Measurements from ENCODE around the gene TSPAN18. TPM values are rescaled to one million over a fixed set of nuclear protein-coding genes. Genes with fewer than 3 reads are reported as not detected.

The TSPAN18 gene
- polyA plus RNA-seq, 3 donors, result 46.2 to 54.2 (median 47.0) TPM

DNA sequence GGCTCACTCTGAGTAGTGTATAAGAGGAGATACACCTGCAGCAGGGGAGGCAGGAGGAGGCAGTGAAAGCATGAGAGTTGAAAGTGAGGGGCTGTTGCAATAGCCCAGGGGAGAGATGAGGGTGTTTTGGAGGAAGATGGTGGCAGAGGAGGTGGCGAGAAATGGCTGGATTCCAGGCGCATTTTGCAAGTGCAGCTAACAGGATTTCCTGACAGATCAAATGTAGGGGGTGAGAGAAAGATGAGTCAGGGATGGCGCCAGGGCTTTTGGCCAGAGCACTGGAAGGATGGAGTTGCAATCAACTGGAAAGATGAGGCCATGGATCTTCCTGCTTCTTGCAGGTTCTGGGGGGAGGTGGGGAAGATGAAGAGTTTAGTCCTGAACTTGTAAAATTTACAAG, 16.8 kb upstream of the TSPAN18 start:
- no peak for DNase-seq (ENCODE audit: low read depth in 3 of 3, low spot score in 2 of 3)

- DNase-seq (ENCODE audit: low read depth in 3 of 3, low spot score in 2 of 3), result no peak
Observed at GRCh38 chr11:44711113-44711786, 15.5 kb upstream of the TSPAN18 start.

DNA sequence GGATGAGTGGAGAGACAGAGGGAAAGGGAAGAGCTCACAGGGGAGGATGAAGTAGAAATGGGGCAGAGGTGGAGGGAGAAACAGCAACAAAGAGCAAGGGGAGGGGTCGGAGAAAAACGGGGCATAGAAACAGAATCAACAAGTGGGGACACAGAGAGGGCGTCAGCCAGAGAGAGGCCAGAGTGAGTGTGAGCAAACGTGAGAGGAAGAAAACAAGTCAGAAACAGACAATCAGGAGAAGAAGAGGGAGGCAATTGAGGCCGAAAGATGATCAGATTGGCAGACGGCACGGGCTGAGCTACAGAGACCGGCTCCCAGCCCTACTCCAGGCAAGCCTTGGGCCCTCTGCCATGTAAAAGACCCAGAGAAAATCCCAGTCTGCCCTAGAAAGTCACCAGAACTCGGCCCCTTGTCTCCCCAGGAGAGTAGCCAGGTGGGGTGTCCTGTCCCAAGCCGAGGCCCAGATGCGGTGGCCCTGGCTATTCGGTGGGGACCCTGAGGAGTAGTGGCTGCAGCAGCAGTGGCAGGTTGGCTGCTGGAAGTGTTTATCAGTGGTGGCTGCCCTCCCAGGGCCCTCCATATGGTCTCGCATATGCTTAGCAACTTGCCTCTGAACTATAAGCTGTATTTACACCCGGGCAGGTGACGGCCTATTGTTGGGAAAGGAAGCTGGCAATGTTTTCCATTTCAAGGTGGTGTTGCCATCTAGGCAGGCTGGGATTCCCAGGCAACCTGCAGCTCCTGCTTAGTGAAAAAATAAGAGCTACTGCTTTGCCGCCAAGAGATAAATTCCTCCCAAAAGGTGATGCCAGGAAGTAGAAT, 14.8 kb upstream of the TSPAN18 start:
- no peak for DNase-seq (ENCODE audit: low read depth in 3 of 3, low spot score in 2 of 3)

- no peak for DNase-seq (ENCODE audit: low read depth in 3 of 3, low spot score in 2 of 3)
Observed at GRCh38 chr11:44713022-44713421, 13.7 kb upstream of the TSPAN18 start.

DNA sequence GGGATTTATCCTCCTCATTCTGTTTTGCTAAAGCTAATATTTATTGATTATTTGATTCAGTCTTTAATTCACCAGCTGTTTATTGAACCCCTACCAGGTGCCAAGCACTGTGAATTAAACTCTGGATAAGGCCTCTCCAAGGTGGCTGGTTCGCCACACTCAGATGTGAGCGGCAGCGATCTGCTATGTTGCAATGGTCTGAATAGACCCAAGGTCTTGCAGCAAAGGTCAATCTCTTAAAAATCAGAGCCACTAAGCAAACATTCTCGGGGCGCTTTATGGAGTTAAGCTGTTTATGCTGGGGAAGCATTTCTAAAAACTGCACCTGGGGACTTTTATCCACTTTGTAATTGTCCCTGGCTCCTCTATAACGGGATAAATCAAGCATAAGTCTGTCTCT, 10.5 kb upstream of the TSPAN18 start:
- no peak for DNase-seq (ENCODE audit: low read depth in 3 of 3, low spot score in 2 of 3)

DNA sequence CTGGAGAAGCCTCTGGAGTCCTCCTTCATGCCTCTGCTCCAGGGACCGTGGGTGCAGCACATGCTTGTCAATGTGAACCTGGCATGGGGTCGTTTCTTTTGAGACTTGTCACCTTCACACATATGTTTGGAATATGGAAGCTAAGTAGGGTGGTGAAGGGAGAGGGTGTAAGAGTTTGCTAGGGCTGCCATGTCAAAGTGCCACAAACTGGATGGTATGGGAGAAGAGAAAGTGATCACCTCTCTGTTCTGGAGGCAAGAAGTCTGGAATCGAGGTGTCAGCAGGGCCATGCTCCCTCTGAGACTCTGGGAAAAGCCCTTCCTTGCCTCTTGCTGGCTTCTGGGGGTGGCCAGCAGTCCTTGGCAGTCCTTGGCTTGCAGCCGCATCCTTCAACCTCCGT, 8.7 kb upstream of the TSPAN18 start:
- DNase-seq (ENCODE audit: low read depth in 3 of 3, low spot score in 2 of 3), result no peak

DNA sequence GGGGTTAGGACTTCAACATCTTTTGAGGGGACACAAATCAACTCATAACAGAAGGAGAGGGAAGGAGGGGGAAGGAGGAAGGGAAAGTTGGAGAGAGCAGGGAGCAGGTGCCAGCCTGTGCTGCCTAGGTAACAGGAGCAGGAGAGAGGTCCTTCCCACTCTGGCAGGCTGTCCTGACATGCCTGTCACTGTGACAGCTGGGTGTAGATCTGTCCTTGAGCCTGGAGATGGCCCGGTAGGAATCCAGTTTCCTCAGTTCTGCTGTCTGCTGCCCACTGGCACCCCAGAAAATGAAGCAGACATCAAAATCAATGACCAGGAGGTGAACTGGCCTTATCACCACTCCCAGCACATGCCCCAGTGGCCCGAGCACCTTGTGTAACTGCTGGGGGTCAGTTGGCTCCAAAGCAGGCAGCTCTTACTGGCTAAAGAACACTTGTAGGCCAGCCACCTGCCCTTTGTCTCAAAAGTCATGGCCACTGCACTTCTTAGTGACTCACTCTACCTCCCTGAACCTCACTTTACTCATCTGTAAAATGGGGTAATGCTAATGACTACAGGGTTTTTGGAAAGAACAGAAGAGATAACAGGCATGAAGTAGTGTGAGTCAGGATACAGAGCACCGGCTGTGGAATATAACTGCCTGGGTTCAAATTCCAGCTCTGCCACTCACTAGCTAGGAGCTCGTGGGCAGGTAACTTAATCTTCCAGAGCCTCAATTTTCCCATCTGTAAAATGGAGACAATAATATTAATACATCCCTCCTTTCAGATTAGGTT, 8.0 kb upstream of the TSPAN18 start:
- no peak for DNase-seq (ENCODE audit: low read depth in 3 of 3, low spot score in 2 of 3)

DNA sequence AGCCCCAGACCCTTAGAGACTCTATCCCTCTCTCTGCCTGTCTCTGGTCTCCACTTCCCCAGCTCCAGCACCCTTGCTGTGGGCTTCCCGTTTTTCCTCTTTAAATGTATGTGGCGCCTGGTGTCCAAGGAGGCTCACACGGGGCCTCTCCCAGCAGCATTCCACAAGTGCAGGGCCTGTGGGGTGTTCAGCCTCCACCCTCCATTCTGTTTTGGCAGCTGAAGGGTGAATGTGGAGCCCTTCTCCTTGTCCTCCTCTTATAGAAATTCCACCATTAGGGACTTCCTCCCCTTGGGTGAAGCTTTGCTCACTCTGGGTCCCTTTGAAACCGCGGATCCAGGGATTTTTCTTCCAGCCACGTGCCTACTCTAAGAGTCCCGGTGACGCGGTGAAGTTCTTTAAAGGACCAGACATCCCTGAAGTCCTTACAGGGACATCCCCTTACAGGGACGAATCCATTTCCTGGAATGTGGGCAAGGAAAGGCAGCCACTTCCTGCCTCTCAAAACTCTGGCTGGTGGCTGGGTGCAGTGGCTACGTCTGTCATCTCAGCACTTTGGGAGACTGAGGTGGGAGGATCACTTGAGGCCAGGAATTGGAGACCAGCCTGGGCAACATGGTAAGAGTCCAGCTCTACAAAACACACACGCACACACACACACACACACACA, 1.6 kb upstream of the TSPAN18 start:
- DNase-seq (ENCODE audit: low read depth in 3 of 3, low spot score in 2 of 3), result no peak

- no peak for DNase-seq (ENCODE audit: low read depth in 3 of 3, low spot score in 2 of 3)
Observed at GRCh38 chr11:44725757-44726282, 942 bp upstream of the TSPAN18 start.

DNA sequence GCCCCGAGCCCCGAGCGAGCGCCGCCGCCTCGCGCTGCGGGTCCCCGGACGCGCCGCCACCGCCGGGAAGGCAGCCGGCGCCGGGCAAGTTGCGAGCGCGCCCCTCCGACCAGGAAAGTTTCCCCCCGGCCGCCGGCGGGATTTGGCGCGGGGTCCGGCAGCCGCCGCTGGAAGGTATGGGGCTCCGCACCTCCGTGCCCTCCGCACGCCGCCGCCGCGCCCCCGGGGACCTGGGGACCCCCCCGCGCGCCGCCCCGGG, 281 bp downstream of the TSPAN18 start:
- DNase-seq (ENCODE audit: low read depth in 3 of 3, low spot score in 2 of 3), result no peak

DNA sequence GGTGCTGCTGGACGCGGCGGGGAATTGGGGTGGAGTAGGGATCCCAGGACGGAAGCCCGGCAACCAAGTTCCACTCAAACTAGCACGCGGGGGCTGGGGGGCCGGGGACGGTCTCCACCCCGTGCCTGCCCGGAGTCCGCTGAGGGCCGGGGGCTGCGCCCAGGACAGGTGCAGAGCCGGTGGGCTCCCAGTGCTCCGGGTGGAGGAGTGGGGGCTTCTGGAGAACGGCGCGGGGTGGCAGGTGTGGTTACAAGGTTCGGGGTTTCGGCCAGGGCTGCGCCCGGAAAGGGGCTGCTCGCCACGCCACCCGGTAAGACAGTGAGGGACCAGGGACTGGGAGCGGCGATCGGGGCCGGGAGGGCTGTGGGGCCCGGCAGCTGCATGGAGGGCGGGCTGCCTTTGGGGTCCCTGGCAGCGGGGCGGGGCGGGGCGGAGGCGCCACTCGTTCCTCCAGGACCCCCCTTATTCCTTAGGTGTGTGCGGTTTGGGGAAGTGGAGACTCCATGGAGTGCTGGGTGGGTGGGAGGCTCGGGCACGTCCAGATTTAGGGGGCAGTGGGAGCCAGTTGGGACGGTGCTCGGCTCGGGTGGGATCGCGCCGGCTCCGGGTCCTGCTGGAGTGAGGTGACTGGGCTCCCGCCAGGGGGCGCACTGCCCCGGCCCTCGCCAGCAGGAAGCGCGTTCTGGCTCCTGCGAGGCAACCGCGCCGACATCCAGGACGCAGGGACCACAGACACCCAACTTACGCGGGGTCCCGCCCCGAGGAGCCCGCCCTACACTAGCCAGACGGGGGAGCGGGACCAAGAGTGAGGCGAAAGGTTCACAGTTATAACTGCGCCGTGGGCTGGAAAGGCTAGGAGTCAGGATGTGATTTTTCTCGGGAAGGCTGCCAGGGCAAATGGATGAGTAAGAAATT, 868 bp downstream of the TSPAN18 start:
- DNase-seq (ENCODE audit: low read depth in 3 of 3, low spot score in 2 of 3), result peak in 1 of 3 donors; percentile 66

DNA sequence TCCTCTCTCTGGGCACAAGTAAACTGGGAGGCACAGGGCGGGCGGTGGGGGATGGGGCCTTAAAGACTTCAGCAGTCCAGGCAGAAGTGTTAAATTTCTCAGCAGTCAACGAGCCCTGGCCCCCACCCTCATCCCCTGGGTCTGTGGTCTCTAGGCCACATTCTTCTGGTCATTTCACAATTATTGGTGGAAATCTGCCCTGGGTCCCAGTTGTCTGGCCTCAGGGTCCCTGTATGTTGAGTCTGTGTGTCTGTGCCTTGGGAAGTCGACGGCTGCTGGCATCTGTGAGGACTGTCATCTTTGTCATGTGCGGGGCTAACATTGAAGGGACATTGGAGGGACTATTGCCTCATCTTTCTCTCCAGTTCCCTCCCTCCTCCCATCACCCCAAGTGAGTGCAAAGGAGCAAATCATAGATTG, 1.7 kb downstream of the TSPAN18 start:
- DNase-seq (ENCODE audit: low read depth in 3 of 3, low spot score in 2 of 3), result no peak

GRCh38 chr11:44729063-44729462, 2.3 kb downstream of the TSPAN18 start:
- DNase-seq (ENCODE audit: low read depth in 3 of 3, low spot score in 2 of 3), result no peak

- no peak for DNase-seq (ENCODE audit: low read depth in 3 of 3, low spot score in 2 of 3)
Observed at GRCh38 chr11:44729713-44730112, 3.0 kb downstream of the TSPAN18 start.

GRCh38 chr11:44730775-44731174, 4.0 kb downstream of the TSPAN18 start:
- DNase-seq (ENCODE audit: low read depth in 3 of 3, low spot score in 2 of 3), result no peak

- no peak for DNase-seq (ENCODE audit: low read depth in 3 of 3, low spot score in 2 of 3)
Observed at GRCh38 chr11:44731685-44732430, 5.1 kb downstream of the TSPAN18 start.

DNA sequence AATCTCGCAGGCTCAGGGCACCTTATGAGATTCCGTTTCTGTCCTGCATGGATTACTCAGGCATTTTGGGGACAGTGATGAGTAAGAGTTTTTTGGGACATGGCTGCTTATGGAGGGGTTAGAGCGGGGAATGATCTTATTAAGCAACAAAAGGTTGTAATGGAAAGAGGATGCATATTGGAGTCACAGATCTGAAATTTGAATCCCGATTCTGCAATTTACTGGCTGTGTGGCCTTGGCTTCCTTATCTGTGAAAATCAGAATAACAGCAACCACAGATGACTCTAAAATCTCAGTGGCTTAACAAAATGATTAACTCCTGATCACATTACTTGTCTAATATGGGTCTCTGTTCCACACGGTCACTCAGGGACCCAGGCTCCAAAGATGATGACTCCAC, 5.8 kb downstream of the TSPAN18 start:
- no peak for DNase-seq (ENCODE audit: low read depth in 3 of 3, low spot score in 2 of 3)

GRCh38 chr11:44733877-44734276, 7.1 kb downstream of the TSPAN18 start:
- DNase-seq (ENCODE audit: low read depth in 3 of 3, low spot score in 2 of 3), result no peak

- DNase-seq (ENCODE audit: low read depth in 3 of 3, low spot score in 2 of 3), result no peak
Observed at GRCh38 chr11:44734843-44735381, 8.2 kb downstream of the TSPAN18 start.
